Eye (tissue), 1 donor: ENCODE data around the gene ACOT12.

Source experiments
- DNase-seq: peaks from one replicate; pipeline ENCODE4 v3.0.0-alpha.2; 2015

Gene ACOT12

DNA sequence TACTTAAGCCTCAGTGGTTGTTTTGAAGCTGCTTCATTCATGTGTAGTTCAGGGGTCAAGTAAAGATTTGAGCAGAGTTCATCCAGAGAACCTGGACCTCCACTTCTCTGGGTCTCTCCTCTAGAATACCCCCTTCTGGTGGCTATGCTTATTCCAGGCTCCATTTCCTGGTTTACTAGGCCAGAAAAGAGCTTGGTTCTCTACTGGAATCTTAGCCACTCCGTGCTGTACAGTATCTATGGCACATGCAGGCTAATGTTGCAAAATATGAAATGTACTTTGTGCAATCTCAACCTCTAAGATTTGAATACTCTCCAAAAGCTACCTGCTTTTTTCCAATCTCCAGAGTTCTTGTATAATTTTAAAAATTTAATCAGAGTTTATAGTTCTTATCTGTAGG, 110.0 kb downstream of the ACOT12 start:
- no peak for DNase-seq
